ENCODE measurements around the gene IFNLR1.

The IFNLR1 gene

GRCh38 chr1:24195136-24195535 lies 8.0 kb upstream of the IFNLR1 start:
- no peaks in the 10 kb centered on the region for H3K9me3 Mint-ChIP-seq
- no peak for ATAC-seq
- H3K4me3 Mint-ChIP-seq = no peak overlapping the region
- DNase-seq (ENCODE audit: low spot score in 2 of 2) = no peak
- peaks cover 10% of the 10 kb centered on the region for H3K36me3 Mint-ChIP-seq
- H3K4me1 Mint-ChIP-seq = peaks cover 54% of the 10 kb centered on the region
- H3K27ac Mint-ChIP-seq = no peak overlapping the region

GRCh38 chr1:24193046-24193445 lies 6.0 kb upstream of the IFNLR1 start:
- H3K36me3 Mint-ChIP-seq = peaks cover 21% of the 10 kb centered on the region
- no peaks in the 10 kb centered on the region for H3K9me3 Mint-ChIP-seq
- peak overlapping the region; percentile 90 for H3K27ac Mint-ChIP-seq
- no peak for DNase-seq (ENCODE audit: low spot score in 2 of 2)
- peaks cover 73% of the 10 kb centered on the region for H3K4me1 Mint-ChIP-seq
- ATAC-seq = no peak
- H3K4me3 Mint-ChIP-seq = no peak overlapping the region

GRCh38 chr1:24191860-24192259 lies 4.8 kb upstream of the IFNLR1 start:
- ATAC-seq (peak; percentile 93), DNase-seq (ENCODE audit: low spot score in 2 of 2) (peak; percentile 22 to 68)
- Mint-ChIP-seq H3K27ac (peak overlapping the region; percentile 90), H3K4me1 (peaks cover 79% of the 10 kb centered on the region), H3K36me3 (peaks cover 21% of the 10 kb centered on the region), H3K4me3 (peak overlapping the region; percentile 57), H3K9me3 (no peaks in the 10 kb centered on the region)

- H3K4me3 Mint-ChIP-seq = peak overlapping the region; percentile 57
Observed at GRCh38 chr1:24190983-24191461, 3.9 kb upstream of the IFNLR1 start.

GRCh38 chr1:24189528-24189927 lies 2.4 kb upstream of the IFNLR1 start:
- peak overlapping the region; percentile 90 for H3K27ac Mint-ChIP-seq
- ATAC-seq = no peak
- peaks cover 21% of the 10 kb centered on the region for H3K36me3 Mint-ChIP-seq
- DNase-seq (ENCODE audit: low spot score in 2 of 2) = no peak
- peak overlapping the region; percentile 57 for H3K4me3 Mint-ChIP-seq
- peaks cover 72% of the 10 kb centered on the region for H3K4me1 Mint-ChIP-seq
- no peaks in the 10 kb centered on the region for H3K9me3 Mint-ChIP-seq

More at GRCh38 chr1:24190983-24191461, 3.9 kb upstream of the IFNLR1 start:
- no peaks in the 10 kb centered on the region for H3K9me3 Mint-ChIP-seq
- H3K4me1 Mint-ChIP-seq = peaks cover 86% of the 10 kb centered on the region
- DNase-seq (ENCODE audit: low spot score in 2 of 2) (no peak), ATAC-seq (no peak)
- H3K27ac Mint-ChIP-seq = peak overlapping the region; percentile 90
- peaks cover 21% of the 10 kb centered on the region for H3K36me3 Mint-ChIP-seq

- H3K36me3 Mint-ChIP-seq = peaks cover 11% of the 10 kb centered on the region
- no peak for ATAC-seq
- DNase-seq (ENCODE audit: low spot score in 2 of 2) = no peak
- H3K4me1 Mint-ChIP-seq = peaks cover 55% of the 10 kb centered on the region
- peak overlapping the region; percentile 73 for H3K4me3 Mint-ChIP-seq
- peak overlapping the region; percentile 79 for H3K27ac Mint-ChIP-seq
- H3K9me3 Mint-ChIP-seq = no peaks in the 10 kb centered on the region
Observed at GRCh38 chr1:24186711-24186992, 437 bp downstream of the IFNLR1 start.

GRCh38 chr1:24186031-24186710 lies 918 bp downstream of the IFNLR1 start:
- Mint-ChIP-seq H3K4me1 (peaks cover 50% of the 10 kb centered on the region), H3K9me3 (no peaks in the 10 kb centered on the region), H3K4me3 (peak overlapping the region; percentile 73), H3K27ac (peak overlapping the region; percentile 79), H3K36me3 (peaks cover 11% of the 10 kb centered on the region)
- DNase-seq (ENCODE audit: low spot score in 2 of 2) (no peak), ATAC-seq (no peak)

GRCh38 chr1:24185076-24185475 lies 2.0 kb downstream of the IFNLR1 start:
- Mint-ChIP-seq H3K9me3 (no peaks in the 10 kb centered on the region), H3K4me1 (peaks cover 39% of the 10 kb centered on the region), H3K27ac (no peak overlapping the region), H3K4me3 (no peak overlapping the region), H3K36me3 (peaks cover 11% of the 10 kb centered on the region)
- DNase-seq (ENCODE audit: low spot score in 2 of 2) (no peak), ATAC-seq (no peak)

- no peak overlapping the region for H3K4me3 Mint-ChIP-seq
- H3K4me1 Mint-ChIP-seq = peaks cover 15% of the 10 kb centered on the region
- no peaks in the 10 kb centered on the region for H3K9me3 Mint-ChIP-seq
- ATAC-seq (no peak), DNase-seq (ENCODE audit: low spot score in 2 of 2) (no peak)
- no peaks in the 10 kb centered on the region for H3K36me3 Mint-ChIP-seq
- no peak overlapping the region for H3K27ac Mint-ChIP-seq
Observed at GRCh38 chr1:24182061-24182460, 5.0 kb downstream of the IFNLR1 start.

GRCh38 chr1:24181619-24182018 lies 5.5 kb downstream of the IFNLR1 start:
- Mint-ChIP-seq H3K4me1 (peaks cover 13% of the 10 kb centered on the region), H3K9me3 (no peaks in the 10 kb centered on the region), H3K4me3 (no peak overlapping the region), H3K27ac (no peak overlapping the region), H3K36me3 (no peaks in the 10 kb centered on the region)
- DNase-seq (ENCODE audit: low spot score in 2 of 2) = no peak
- ATAC-seq = no peak

GRCh38 chr1:24180676-24181075 lies 6.4 kb downstream of the IFNLR1 start:
- no peak for ATAC-seq
- Mint-ChIP-seq H3K4me1 (peaks cover 8% of the 10 kb centered on the region), H3K9me3 (no peaks in the 10 kb centered on the region), H3K36me3 (no peaks in the 10 kb centered on the region), H3K27ac (no peak overlapping the region), H3K4me3 (no peak overlapping the region)
- no peak for DNase-seq (ENCODE audit: low spot score in 2 of 2)

- no peak overlapping the region for H3K4me3 Mint-ChIP-seq
- no peak for DNase-seq (ENCODE audit: low spot score in 2 of 2)
- no peak overlapping the region for H3K27ac Mint-ChIP-seq
- no peaks in the 10 kb centered on the region for H3K9me3 Mint-ChIP-seq
- no peaks in the 10 kb centered on the region for H3K36me3 Mint-ChIP-seq
- peaks cover 6% of the 10 kb centered on the region for H3K4me1 Mint-ChIP-seq
- no peak for ATAC-seq
Observed at GRCh38 chr1:24179251-24179840, 7.7 kb downstream of the IFNLR1 start.

GRCh38 chr1:24178407-24178806 lies 8.7 kb downstream of the IFNLR1 start:
- DNase-seq (ENCODE audit: low spot score in 2 of 2) (no peak), ATAC-seq (no peak)
- Mint-ChIP-seq H3K9me3 (no peaks in the 10 kb centered on the region), H3K27ac (no peak overlapping the region), H3K4me3 (no peak overlapping the region), H3K4me1 (no peaks in the 10 kb centered on the region), H3K36me3 (no peaks in the 10 kb centered on the region)

GRCh38 chr1:24177161-24177560 lies 9.9 kb downstream of the IFNLR1 start:
- no peaks in the 10 kb centered on the region for H3K36me3 Mint-ChIP-seq
- H3K4me1 Mint-ChIP-seq = no peaks in the 10 kb centered on the region
- H3K27ac Mint-ChIP-seq = no peak overlapping the region
- DNase-seq (ENCODE audit: low spot score in 2 of 2) (no peak), ATAC-seq (no peak)
- no peak overlapping the region for H3K4me3 Mint-ChIP-seq
- no peaks in the 10 kb centered on the region for H3K9me3 Mint-ChIP-seq

GRCh38 chr1:24175033-24175755 lies 11.9 kb downstream of the IFNLR1 start:
- no peak overlapping the region for H3K4me3 Mint-ChIP-seq
- DNase-seq (ENCODE audit: low spot score in 2 of 2) (no peak), ATAC-seq (no peak)
- H3K36me3 Mint-ChIP-seq = no peaks in the 10 kb centered on the region
- no peak overlapping the region for H3K27ac Mint-ChIP-seq
- no peaks in the 10 kb centered on the region for H3K9me3 Mint-ChIP-seq
- no peaks in the 10 kb centered on the region for H3K4me1 Mint-ChIP-seq

Measured in stimulated activated effector memory CD8-positive, alpha-beta T cell treated with anti-CD3 and anti-CD28 coated beads, Interleukin-12 subunit alpha, Interleukin-12 subunit beta, amount 100 ng/mL, for 72 hours (primary cell).